GM21737 (cell line): ENCODE data around the gene ABHD11.
"Not testable (repeated sequence)": the region's sequence is repeated elsewhere in the genome, so short reads cannot be mapped to it uniquely, and the experiment has no call there.

Source experiments
- ATAC-seq: cut with Tn5 transposase; IDR thresholded peaks from one replicate; pipeline ENCODE4 v1.9.1; 2021; ENCODE audit warnings: mild to moderate bottlenecking, moderate library complexity; ENCODE audit not compliant: unreplicated experiment

ABHD11 gene

DNA sequence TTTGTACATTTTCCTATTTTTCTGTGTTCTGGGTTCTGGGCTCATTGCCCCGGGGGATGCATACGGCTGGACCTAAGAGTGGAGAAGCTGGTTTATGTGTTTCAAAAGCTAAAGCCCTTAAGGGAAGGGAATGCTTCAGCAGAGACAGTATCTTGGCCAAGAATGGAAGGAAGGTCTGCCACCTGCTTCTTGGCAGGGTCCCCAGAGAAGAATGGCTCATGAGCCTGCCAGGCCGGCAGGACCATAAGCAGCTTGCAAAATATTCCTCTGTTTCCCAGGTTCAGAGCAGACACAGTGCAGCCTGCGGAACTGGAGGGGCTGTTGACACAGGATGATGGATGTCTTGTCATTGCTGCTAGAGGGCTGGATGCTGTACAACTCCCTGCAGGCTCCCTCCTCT lies 7.8 kb upstream of the ABHD11 start:
- ATAC-seq: no peak

DNA sequence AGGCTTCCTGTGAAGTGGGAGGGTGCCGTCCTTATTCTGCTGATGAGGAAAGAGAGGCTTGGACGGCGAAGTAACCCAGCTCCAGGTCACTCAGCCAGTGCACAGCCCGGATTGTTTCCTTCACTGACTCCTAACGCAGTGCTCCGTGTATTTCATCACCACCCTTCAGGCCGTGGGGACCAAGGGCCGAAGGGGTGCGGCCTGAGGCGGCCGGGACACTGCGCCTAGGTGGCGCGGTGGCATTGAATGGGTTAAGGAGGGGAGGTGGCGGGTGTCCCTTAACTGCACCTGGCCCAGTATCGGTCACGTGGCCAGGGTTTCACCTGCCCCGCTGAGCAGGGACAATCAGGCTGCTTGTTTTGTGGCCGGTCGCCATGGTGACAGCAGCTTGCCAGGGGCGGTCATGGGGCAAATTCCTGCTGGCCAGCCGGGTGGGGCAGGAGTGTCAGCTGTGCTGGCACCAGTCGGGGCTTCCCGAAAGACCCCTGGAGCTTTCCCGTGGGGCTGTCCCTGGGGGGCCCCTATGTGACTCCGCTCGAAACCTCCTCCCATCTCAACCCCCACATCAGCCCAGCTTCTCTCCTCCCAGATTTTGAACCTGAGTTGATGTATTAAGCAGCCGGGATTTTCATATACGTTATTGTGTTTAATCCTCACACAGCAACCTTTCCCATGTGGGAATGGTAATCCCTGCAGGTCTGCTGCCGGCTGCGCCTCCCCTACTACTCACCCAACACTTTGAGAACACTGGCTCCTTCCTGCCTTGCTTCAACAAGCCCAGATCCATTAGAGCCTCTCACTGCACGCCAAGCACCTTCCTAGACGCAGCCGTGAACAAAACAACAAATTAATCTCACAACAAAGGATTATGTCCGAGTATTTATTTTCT lies 4.4 kb upstream of the ABHD11 start:
- ATAC-seq: no peak

DNA sequence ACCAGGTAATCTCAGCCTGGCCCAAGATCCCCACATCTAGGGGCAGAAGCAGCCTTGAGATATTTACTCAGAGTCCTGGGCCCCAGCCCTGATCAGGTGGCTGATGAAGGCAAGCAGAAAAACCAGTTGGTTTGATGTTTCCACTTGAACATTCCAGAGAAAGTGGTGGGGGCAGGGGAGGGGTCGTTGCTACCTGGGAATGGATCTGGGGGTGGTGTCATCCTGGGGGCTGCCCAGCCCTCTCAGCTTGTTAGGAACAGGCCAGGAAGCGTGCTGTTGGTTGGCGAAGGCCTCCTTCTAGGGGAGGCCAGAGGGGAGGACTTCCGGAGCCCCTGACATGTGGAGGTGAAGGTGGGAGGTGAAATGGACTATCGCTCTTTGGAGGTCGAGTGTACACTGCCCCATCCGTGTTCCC lies 3.7 kb upstream of the ABHD11 start:
- no peak for ATAC-seq

DNA sequence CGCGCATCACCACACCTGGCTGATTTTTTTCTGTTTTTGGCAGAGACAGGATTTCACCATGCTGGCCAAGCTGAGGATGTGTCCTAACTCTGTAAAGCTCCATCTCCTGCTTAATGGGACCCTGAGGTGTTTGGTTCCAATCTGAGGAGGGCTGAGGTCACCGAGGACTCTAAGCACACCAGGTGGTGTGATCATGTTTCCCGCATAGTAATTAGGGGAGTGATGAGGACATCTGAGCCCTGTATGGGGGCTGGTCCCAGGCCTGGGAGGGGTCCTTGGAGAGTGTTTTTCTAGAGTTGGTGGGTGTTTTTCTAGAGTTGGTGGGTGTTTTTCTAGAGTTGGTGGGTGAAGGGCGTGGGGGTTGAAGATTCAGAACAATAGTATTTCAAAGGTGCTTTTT lies 3.0 kb upstream of the ABHD11 start:
- no peak for ATAC-seq

- ATAC-seq: no peak
Measured at GRCh38 chr7:73740771-73741170, 2.2 kb upstream of the ABHD11 start.

- ATAC-seq: no peak
Measured at GRCh38 chr7:73740212-73740611, 1.6 kb upstream of the ABHD11 start.

DNA sequence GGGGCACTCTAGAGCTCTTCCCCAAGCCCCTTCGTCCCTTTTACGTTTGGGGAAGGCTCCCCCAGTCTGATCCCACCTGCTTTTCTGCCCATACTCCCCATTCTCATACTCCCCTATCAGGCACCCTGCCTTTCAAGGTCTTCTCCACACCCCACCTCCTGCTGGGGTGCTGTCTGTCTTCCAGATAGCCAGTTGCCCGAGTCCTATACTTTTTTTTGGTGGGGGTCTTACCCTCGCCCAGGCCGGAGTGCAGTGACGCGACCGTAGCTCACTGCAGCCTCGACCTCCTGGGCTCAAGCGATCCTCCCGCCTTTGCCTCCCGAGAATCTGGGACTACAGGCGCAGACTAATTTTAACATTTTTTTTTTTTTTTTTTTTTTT lies 775 bp upstream of the ABHD11 start:
- no peak for ATAC-seq

- no peak for ATAC-seq
Measured at GRCh38 chr7:73738220-73738611, 386 bp downstream of the ABHD11 start.

DNA sequence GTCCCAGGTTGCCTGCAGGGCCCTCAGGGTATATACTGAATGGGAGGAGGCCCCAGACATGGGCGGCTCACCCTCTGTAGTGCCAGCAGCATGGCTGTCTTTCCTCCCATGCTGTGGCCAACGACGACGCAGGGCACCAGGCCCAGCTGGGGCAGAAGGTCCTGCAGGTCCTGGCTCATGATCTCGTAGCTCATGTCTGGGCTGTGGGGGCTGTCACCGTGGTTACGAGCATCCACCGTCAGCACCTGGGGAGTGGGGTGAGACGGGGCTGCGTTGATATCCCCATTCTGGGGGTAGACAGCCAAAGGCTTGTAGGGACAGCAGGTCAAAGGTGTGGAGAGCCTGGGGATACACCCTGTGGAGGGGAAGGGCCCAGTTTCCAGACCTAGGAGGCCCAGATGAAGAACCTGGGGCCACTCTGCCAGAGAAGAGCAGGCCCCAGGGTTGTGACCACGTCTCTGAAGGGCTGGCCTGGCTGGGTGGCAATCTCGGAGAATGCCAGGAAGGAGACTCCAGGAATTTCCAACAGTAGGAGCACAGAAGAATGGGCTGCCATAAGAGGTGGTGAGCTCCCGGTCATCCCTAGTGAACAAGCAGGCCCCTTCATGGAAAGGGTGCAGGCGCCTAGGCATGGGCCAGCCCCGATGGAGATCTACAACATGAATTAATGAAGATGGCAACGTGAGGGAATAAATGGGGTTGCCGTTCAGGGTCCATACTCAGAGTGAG lies 947 bp downstream of the ABHD11 start:
- no peak for ATAC-seq

GRCh38 chr7:73736885-73737284 lies 1.7 kb downstream of the ABHD11 start:
- ATAC-seq: no peak

GRCh38 chr7:73735528-73735905 lies 3.1 kb downstream of the ABHD11 start:
- no peak for ATAC-seq

GRCh38 chr7:73734619-73735527 lies 3.7 kb downstream of the ABHD11 start:
- peak; percentile 38 for ATAC-seq

GRCh38 chr7:73732397-73732796 lies 6.2 kb downstream of the ABHD11 start:
- ATAC-seq: no peak

GRCh38 chr7:73730485-73730884 lies 8.1 kb downstream of the ABHD11 start:
- ATAC-seq: no peak

DNA sequence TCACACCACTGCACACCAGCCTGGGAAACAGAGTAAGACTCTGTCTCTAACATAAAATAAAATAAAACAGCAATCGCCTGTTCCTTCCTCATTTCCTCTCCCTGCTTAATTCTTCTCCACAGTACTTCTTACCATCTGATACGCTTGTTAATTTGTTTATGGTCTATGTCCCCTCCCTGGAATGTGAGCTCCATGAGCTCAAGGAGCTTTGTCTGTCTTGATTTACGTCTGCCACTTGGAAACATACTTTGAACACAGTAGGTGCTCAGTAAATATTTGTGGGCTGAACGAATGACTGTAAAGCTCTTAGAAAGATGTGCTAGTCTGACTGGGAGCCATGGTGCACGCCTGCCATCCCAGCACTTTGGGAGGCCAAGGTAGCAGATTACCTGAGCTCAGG lies 10.1 kb downstream of the ABHD11 start:
- ATAC-seq: no peak

GRCh38 chr7:73727952-73728351 lies 10.7 kb downstream of the ABHD11 start:
- no peak for ATAC-seq

DNA sequence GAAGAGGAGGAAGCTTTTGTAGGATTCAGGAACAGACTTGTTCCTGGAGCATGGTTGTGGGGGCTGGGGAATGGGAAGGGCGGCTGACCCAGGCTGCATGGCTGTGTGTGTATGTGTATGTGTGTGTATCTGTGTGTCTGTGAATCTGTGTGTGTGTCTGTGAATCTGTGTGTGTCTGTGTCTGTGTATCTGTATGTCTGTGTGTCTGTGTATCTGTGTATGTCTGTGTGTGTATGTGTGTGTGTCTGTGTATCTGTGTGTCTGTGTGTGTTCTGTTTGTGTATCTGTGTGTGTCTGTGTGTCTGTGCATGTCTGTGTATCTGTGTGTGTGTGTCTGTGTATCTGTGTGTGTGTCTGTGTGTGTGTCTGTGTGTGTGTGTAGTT lies 12.5 kb downstream of the ABHD11 start:
- no peak for ATAC-seq

- ATAC-seq: no peak
Measured at GRCh38 chr7:73723813-73724212, 14.8 kb downstream of the ABHD11 start.

- no peak for ATAC-seq
Measured at GRCh38 chr7:73722785-73723184, 15.8 kb downstream of the ABHD11 start.

GRCh38 chr7:73722182-73722581 lies 16.4 kb downstream of the ABHD11 start:
- ATAC-seq: not testable (repeated sequence)

GRCh38 chr7:73721377-73721817 lies 17.2 kb downstream of the ABHD11 start:
- ATAC-seq: no peak
